Activated effector memory CD4-positive, alpha-beta T cell treated with anti-CD3 and anti-CD28 coated beads, Interleukin-2, amount 50 U/mL, for 16 hours (primary cell): ENCODE results near the gene PAGE5.
A peak's percentile ranks its signal among the peaks of the same experiment; 100 is the strongest.

Experiments used
- DNase-seq: peaks from one replicate; pipeline ENCODE4 v3.0.0-alpha.2; 2020

The PAGE5 gene

GRCh38 chrX:55220119-55220794 is at the start of gene PAGE5:
Gene PAGE5, plus strand, starts transcription at chrX:55220346. Its CDS starts 1,037 bp downstream, at chrX:55221383.
- peak; percentile 65 for DNase-seq

DNA sequence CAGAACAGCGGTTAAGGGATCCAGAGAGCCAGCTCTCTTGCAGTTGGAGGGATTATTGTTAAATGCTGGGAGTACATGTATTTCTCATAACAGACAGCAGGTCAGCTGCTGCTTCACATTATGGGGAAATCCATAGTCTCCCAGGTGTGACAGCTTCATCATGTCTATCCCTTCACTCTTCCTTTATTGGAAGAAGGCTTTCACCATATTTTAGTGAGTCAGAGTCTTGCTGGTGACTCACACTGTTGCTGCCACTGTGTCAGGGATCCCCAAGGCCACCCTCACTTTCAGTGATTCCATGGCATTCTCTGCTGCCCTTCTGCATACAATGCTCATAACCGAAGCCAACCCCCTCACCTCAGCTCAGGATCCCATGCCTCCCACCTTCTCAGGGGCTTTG is 32.9 kb upstream of the PAGE5 start:
- DNase-seq = no peak

DNA sequence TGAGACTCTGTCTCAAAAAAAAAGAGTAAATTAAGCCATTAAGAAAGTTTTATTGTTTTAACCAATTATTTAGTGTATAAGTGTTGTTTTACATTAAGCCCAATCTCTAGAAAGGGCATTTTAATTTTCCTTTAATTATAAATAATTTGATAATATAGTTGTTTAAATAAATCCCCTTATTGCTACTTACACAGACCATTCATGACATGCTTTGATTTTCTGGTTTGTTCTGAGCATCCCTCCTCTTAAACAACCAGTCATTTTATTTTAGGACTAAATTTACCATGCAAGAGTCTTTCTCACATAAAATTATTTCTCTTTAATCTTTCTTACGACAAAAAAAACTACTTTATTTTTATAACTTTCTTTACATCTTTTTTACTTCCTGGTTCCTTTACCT is 23.5 kb upstream of the PAGE5 start:
- no peak for DNase-seq

GRCh38 chrX:55201930-55202579 is 18.1 kb upstream of the PAGE5 start:
- DNase-seq = no peak

GRCh38 chrX:55206162-55206941 is 13.8 kb upstream of the PAGE5 start:
- DNase-seq = no peak

DNA sequence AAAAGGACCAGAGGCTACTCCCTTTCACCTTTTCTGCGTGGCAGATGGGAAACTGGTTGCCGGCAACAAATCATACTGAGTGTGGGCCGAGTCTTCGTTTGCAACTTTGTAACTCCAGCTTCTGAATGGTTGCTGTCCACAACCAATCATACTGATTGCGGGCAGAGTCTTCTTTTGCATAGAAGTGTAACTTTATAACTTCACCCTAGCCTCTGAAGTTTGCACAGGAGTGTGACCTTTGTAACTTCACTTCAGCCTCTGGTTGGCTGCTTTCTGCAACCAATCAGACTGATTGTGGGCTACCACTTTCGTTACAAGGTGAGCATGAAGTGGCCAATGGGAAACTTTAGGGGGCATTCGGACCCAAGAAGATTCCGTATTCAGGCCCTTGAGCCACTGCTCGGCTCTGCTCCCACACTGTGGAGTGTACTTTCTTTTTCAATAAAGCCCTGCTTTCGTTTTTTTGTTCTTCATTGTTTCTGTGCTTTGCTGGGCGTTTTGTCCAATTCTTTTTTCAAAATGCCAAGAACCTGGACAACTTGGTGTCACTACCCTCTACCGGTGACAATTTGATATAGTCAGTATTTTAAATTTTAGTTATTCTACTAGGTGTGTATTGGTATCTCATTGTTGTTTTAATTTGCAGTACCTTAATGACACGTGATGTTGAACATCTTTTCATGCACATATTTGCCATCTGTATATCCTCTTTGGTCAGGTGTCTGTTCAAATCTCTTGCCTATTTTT is 9.0 kb upstream of the PAGE5 start:
- DNase-seq = no peak

GRCh38 chrX:55213381-55213780 is 6.8 kb upstream of the PAGE5 start:
- no peak for DNase-seq

DNA sequence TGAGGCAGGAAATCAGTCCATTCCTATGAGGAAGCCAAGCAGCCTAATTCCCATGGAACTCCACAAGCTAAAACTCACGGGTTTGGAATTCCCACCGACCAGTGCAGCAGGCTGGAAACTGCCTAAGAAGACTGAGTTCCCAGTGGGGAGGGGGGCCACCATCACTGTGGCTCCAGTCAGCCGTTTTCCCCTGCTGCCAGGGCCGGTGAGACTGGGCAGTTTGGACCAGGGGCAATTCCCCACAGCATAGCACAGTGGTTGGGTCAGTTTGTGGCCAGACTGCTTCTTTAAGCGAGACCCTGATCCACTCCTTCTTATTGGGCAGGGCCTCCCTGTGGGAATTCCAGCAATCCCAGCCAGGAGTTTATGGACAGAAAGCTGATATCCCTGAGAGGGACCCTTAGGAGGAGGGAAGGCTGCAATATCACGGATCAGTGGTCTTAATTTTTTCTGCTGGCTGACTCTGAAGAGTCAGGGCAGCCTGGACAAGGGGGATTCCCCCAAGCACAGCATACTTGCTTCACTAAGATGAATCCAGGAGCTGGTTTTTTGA is 20.7 kb downstream of the PAGE5 start:
- DNase-seq = no peak

DNA sequence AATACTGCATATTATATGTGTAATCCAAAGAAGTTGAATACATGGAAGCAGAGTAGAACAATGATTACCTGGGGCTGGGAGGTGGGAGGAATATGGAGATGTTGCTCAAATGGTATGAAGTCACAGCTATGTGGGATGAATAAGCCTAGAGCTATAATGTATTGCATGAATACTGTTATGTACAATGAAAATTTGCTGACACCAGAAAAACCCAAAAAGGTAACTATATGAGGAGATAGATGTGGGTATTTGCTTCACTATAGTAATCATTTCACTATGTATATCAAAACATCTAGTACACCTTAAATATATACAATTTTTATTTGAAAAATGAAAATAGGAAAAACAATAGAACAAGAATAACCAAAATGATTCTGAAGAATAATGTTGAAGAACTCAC is 33.4 kb downstream of the PAGE5 start:
- DNase-seq = no peak

- no peak for DNase-seq
These were observed 40.7 kb downstream of the PAGE5 start for GRCh38 chrX:55260806-55261205.

DNA sequence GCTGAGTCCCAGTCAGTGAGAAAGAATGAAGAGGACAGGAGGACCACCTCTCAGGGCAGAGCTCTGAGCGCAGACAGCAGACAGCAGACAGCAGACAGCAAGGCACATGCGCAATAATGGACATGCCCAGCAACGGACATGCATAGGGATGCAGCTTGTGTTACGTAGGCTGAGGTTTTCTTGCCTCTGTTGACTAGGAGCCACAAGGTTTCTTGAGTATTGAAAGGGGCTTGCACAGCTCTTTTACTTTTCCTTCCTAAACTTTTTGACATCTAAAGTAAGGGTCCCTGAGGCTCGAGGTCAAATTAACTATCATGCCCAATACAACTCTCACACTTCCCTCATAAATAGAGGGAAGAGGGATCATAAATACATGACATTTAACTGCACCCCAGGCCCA is 44.7 kb downstream of the PAGE5 start, which contains the start of gene PAGE3:
TSS of gene PAGE3 (minus strand) at position 101 of the 400 bp plus-strand sequence. CDS start 1,013 bp downstream, outside the sequence.
- no peak for DNase-seq
